Activated CD8-positive, alpha-beta memory T cell treated with anti-CD3 and anti-CD28 coated beads for 36 hours (primary cell): ENCODE results near the gene ANKRD24. TPM values are rescaled to one million over a fixed set of nuclear protein-coding genes. Genes with fewer than 3 reads are reported as not detected.
"Not testable (repeated sequence)": the region's sequence is repeated elsewhere in the genome, so short reads cannot be mapped to it uniquely, and the experiment has no call there.

Source experiments
- CTCF ChIA-PET: fragments of 350-600 bp; sonication (Branson Sonifier 250); formaldehyde crosslinking; loops from one replicate; lab custom pipeline; 2021; ENCODE audit warnings: antibody characterized with exemption; lab: Charles Lee
- POLR2A ChIA-PET: fragments of 350-600 bp; sonication (Branson Sonifier 250); formaldehyde crosslinking; loops from one replicate; lab custom pipeline; 2021; ENCODE audit warnings: antibody characterized with exemption; lab: Charles Lee
- total RNA-seq, 2 experiments: library from RNA; stranded (reverse); gene quantifications; one replicate each; pipeline ENCODE4 v1.2.3, GENCODE V29; 2021

Gene ANKRD24
- total RNA-seq, 2 experiments from 2014 or later: 0.78 to 1.0 TPM

GRCh38 chr19:4189641-4190040 lies 7.2 kb downstream of the ANKRD24 start:
- ChIA-PET POLR2A (no interaction called here), CTCF (interaction anchor here (0.6 to 0.7 kb wide), 2 partner anchors 101 to 622 kb away, joined by 3 read pairs; no protein-coding TSS in a partner anchor)

- POLR2A ChIA-PET: not testable (repeated sequence)
- CTCF ChIA-PET: interaction anchor here (0.6 to 0.7 kb wide), 2 partner anchors 68 to 382 kb away, joined by 3 read pairs; no protein-coding TSS in a partner anchor
Observed at GRCh38 chr19:4192537-4192936, 10.0 kb downstream of the ANKRD24 start.

GRCh38 chr19:4194353-4194752 lies 11.9 kb downstream of the ANKRD24 start:
- ChIA-PET CTCF (no interaction called here), POLR2A (no interaction called here)

- ChIA-PET POLR2A (no interaction called here), CTCF (interaction anchor here (1.2 kb wide), 1 partner anchor 9 kb away, joined by 4 read pairs; no protein-coding TSS in a partner anchor)
Observed at GRCh38 chr19:4196009-4196408, 13.5 kb downstream of the ANKRD24 start.

- POLR2A ChIA-PET: no interaction called here
- CTCF ChIA-PET: interaction anchor here (1.2 kb wide), 1 partner anchor 10 kb away, joined by 4 read pairs; no protein-coding TSS in a partner anchor
Observed at GRCh38 chr19:4196587-4197148, 14.2 kb downstream of the ANKRD24 start.

GRCh38 chr19:4197228-4197624 lies 14.7 kb downstream of the ANKRD24 start:
- CTCF ChIA-PET: no interaction called here
- POLR2A ChIA-PET: no interaction called here

GRCh38 chr19:4197625-4198466 lies 15.4 kb downstream of the ANKRD24 start:
- CTCF ChIA-PET: no interaction called here
- POLR2A ChIA-PET: no interaction called here

- ChIA-PET CTCF (no interaction called here), POLR2A (no interaction called here)
Observed at GRCh38 chr19:4198467-4199126, 16.1 kb downstream of the ANKRD24 start.

GRCh38 chr19:4199699-4200293 lies 17.3 kb downstream of the ANKRD24 start:
- CTCF ChIA-PET: interaction anchor here (1.8 to 3.0 kb wide), 2 partner anchors 13 to 60 kb away, joined by 7 to 13 read pairs; no protein-coding TSS in a partner anchor
- POLR2A ChIA-PET: no interaction called here

- CTCF ChIA-PET: interaction anchor here (0.9 to 3.0 kb wide), 6 partner anchors 14 to 215 kb away, joined by 4 to 13 read pairs (median 6); partner anchors contain the start of gene EEF2
- POLR2A ChIA-PET: no interaction called here
Observed at GRCh38 chr19:4200940-4201542, 18.6 kb downstream of the ANKRD24 start.

GRCh38 chr19:4201798-4202197 lies 19.3 kb downstream of the ANKRD24 start:
- ChIA-PET CTCF (interaction anchor here (0.5 to 3.0 kb wide), 6 partner anchors 15 to 353 kb away, joined by 3 to 13 read pairs (median 4); partner anchors contain the start of gene EEF2), POLR2A (interaction anchor here (0.6 kb wide), 1 partner anchor 144 kb away, joined by 10 read pairs; no protein-coding TSS in a partner anchor)

- CTCF ChIA-PET: interaction anchor here (0.7 to 1.6 kb wide), 2 partner anchors 67 to 939 kb away, joined by 4 read pairs; no protein-coding TSS in a partner anchor
- POLR2A ChIA-PET: interaction anchor here (0.6 kb wide), 1 partner anchor 20 kb away, joined by 3 read pairs; no protein-coding TSS in a partner anchor
Observed at GRCh38 chr19:4206818-4207484, 24.5 kb downstream of the ANKRD24 start.

- POLR2A ChIA-PET: no interaction called here
- CTCF ChIA-PET: interaction anchor here (0.7 to 1.6 kb wide), 3 partner anchors 27 to 144 kb away, joined by 3 to 4 read pairs (median 3); no protein-coding TSS in a partner anchor
Observed at GRCh38 chr19:4208385-4209094, 26.1 kb downstream of the ANKRD24 start.

- CTCF ChIA-PET: interaction anchor here (0.6 kb wide), 1 partner anchor 340 kb away, joined by 3 read pairs; no protein-coding TSS in a partner anchor
- POLR2A ChIA-PET: no interaction called here
Observed at GRCh38 chr19:4210166-4210731, 27.8 kb downstream of the ANKRD24 start.

GRCh38 chr19:4213116-4213515 lies 30.6 kb downstream of the ANKRD24 start:
- CTCF ChIA-PET: no interaction called here

GRCh38 chr19:4215807-4216206 lies 33.3 kb downstream of the ANKRD24 start:
- ChIA-PET CTCF (interaction anchor here (1.0 kb wide), 1 partner anchor 56 kb away, joined by 3 read pairs; no protein-coding TSS in a partner anchor), POLR2A (no interaction called here)

More at GRCh38 chr19:4213116-4213515, 30.6 kb downstream of the ANKRD24 start:
- POLR2A ChIA-PET: no interaction called here

- ChIA-PET POLR2A (no interaction called here), CTCF (interaction anchor here (0.5 kb wide), 1 partner anchor 15 kb away, joined by 3 read pairs; no protein-coding TSS in a partner anchor)
Observed at GRCh38 chr19:4216846-4217245, 34.4 kb downstream of the ANKRD24 start.
